GM04504 (cell line): Measurements from ENCODE around the gene MIA.
"Not testable (repeated sequence)": the region's sequence is repeated elsewhere in the genome, so short reads cannot be mapped to it uniquely, and the experiment has no call there.

Source experiments
- DNase-seq: peaks from one replicate; pipeline ENCODE4 v3.0.0-alpha.2; 2012; ENCODE audit warnings: low read depth

MIA gene

DNA sequence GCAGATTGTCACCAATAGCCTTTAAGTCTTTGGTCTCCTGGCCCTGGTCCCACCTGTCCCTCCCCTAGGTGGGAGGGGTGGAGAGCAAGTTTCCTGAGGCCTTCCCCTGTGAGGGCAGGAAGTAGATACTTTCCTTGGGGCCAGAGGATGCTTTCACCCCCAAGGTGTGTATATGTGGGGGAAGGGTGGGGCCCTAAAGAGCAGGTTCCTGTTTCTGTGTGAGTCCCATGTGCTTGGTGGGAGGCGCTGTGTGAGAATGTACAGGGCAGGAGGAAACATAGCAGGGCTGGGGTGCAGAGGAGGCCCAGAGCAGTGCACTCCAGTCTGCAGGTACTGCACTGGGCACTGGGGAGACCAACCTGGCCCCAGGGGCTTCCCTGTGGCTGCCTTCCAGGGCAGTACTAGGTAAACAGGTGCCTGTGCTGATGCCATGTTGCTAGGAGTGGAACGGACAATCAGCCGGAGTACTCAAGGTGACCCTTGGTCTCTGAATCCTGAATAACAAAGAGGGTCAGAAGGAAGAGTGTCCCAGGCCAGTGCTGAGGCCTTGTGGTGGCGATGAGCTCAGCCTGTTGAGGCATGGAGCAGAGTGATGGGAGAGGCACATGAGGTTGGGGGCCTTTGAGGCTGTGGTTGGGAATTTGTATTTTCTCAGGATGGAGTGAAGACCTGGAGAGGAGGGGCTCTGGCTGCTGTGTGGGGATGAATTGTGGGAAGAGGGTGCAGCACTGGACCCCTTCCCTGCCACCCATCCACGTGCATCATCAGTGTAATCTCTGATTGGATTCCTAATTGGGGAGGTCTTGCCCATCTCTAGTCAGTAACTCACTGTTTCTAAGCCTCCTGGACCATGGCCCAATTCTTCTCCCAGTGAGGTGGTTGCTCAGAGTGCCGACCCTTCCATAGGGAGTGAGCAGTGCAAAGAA is 28.8 kb downstream of the MIA start:
- DNase-seq = no peak

DNA sequence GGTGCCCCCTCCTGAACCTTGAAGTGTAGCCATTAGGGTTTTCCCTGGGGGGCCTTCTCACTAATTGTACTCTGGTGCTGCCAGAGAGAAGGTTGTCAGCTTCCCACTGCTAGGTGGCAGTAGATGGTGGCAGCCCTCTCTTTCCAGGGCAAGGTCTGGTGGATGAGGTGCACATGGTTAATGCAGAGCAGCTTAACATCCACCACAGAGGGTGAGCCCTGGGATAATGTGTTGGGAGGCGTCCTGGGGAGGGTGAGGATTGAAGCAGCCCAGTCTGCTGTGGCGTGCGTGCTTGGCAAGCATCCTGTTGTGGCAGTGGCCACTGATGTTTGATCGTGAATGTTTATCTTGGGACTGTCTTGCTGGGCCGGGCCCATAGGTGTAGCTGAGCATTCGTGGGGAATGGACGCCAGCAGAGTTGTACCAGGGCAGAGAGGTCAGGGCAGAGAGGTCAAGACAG is 29.5 kb downstream of the MIA start:
- no peak for DNase-seq

DNA sequence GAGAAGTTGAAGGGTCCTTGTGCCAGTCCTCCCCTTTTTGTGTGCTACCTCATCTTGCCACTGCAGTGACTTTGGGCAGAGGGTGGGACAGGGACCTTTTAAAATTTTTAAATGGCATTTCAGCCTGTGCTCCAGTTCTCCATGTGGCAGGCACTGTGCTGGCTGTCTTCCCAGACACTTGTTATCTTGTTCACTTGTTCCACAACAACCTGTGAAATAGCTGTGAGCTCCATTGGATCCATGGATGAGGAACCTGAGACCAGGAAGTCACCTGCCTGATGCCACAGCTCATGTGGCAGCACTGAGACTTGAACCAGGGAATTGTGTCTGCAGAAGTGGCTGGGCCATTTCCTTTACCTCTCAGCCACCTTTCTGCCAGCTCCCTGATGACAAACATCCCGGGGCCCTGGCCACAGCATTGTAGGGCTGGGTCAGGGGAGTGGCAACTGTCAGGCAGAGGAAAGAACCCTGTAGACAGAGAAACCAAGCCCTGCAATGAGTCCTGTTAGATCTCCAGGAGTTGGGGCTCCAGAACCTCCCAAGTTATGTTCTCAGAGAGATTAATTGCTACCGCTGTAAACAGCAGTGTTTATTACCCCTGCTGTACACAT is 30.0 kb downstream of the MIA start:
- no peak for DNase-seq

DNA sequence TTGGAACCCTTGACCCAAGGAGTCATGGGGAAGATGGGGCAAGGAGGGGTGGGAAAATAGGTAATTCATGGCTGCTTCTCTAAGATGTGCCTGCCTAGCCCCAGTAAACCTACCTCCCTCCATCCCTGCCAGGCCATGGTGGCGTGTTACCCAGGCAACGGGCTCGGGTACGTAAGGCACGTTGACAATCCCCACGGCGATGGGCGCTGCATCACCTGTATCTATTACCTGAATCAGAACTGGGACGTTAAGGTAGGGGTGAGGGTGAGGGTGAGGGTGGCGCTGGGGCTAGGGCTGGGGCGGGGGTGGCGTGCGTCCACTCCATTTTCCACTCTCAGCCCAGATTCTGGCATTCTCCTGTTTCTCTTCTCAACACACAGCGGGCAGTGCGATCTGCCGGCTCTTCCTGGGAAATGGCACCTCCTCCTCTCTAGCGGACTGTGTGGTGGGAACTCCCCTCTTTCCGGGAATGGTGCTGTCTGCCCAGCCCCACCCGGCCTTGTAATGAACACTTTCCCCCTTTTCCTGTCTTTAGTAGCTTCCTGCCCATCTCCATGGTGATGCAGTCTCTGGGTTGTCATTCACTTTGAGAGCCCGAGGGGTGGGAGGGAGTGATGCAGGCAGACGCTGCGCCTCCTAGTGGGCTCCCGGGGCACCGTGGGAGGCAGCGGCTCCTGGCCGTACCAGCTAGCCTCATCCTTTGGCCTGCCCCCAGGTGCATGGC is 31.3 kb downstream of the MIA start:
- DNase-seq = peak; percentile 86

DNA sequence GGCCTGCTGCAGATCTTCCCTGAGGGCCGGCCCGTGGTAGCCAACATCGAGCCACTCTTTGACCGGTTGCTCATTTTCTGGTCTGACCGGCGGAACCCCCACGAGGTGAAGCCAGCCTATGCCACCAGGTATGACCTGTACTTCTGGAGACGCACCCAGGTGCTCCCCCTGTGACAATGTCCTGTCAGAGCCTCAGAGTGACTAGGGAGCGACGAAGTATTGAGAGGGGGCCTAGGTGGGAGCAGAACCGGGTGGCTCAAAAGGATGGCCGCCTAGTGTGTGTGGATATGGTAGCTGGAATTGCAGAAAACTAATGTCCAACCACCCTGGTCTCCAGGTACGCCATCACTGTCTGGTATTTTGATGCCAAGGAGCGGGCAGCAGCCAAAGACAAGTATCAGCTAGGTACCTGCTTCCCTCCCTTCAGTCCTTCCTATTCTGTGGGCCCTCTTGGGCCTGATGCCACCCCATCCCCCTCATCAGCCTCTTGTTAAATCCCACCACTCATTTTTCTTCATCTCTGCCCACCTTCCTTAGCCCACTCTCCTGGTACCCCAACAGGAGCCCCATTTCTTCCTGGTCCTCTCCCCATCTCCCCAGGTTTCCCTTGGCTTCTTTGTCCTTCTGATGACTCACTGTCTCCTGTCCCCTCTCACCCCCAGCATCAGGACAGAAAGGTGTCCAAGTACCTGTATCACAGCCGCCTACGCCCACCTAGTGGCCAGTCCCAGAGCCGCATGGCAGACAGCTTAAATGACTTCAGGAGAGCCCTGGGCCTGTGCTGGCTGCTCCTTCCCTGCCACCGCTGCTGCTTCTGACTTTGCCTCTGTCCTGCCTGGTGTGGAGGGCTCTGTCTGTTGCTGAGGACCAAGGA is 32.1 kb downstream of the MIA start:
- DNase-seq = no peak

DNA sequence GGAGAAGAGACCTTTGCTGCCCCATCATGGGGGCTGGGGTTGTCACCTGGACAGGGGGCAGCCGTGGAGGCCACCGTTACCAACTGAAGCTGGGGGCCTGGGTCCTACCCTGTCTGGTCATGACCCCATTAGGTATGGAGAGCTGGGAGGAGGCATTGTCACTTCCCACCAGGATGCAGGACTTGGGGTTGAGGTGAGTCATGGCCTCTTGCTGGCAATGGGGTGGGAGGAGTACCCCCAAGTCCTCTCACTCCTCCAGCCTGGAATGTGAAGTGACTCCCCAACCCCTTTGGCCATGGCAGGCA is 32.7 kb downstream of the MIA start:
- DNase-seq = no peak

DNA sequence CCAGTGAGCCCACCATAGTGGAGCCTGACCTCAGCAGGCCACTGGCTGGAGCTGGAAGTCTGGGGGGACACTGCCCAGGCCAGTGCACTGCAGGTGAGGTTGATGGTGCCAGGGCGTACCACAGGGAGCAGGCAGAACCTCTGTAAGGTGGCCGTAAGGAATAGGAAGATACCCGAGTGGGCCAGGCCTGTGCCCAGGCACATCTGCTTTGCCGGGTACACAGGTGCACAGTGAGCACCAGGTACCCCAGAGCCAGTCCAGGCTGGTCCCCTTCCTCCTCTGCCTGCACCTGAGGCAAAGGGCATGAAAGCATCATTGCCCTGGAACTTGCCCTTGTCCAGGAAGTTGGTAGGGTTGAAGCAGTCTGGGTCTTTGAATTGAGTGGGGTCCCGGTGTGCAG is 33.2 kb downstream of the MIA start:
- no peak for DNase-seq

DNA sequence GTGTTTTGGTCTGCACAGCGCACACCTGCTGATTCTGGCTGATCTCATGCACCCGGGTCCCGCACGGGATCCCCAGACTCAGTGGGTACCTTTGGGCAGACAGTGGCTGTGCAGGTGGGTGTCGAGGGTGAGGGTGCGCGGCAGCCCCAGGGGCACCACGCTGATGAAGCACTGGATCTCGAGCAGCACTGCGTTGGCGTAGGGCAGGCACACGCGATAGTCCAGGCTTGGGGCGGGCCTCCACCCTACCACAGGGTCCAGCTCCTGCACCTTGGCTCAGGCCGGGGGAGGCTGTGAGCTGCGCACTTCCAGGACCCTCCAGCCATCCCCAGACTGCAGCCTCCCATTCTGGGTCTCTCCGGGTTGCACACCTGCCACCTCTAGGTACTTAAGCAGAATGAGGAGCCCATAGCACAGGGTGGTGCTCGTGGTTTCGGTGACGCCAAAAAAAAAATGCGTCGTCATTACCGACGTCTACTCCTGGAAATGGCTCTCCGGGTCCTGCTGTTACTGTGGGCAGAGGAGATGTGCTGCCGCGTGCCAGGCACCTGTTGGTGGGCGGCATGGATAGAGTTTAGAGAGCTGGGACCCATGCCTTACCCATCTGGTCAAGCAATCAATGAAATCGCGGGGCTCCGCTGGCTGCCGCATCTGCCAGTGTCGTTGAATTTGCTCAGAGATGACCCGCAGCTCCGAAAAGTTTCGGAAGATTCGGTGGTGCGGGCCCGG is 34.2 kb downstream of the MIA start:
- no peak for DNase-seq

DNA sequence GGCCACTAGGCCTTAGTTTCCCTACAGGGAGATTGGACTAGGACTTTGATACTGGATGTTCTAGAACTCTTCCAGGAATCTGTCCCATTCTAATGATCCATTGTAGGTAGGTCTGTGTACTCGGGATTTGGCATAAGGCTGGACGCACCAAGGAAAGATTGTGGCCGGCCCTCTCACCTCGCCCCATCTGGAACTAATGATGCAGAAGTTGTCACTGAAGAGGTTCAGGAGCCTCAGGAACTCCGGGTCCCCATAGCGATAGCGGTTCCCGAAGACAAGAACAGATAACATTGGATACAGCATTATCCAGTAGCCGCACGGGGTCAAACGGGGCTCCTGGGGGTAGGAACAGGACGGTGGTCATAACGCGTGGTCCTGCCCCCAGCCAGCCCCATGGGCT is 34.8 kb downstream of the MIA start:
- no peak for DNase-seq

DNA sequence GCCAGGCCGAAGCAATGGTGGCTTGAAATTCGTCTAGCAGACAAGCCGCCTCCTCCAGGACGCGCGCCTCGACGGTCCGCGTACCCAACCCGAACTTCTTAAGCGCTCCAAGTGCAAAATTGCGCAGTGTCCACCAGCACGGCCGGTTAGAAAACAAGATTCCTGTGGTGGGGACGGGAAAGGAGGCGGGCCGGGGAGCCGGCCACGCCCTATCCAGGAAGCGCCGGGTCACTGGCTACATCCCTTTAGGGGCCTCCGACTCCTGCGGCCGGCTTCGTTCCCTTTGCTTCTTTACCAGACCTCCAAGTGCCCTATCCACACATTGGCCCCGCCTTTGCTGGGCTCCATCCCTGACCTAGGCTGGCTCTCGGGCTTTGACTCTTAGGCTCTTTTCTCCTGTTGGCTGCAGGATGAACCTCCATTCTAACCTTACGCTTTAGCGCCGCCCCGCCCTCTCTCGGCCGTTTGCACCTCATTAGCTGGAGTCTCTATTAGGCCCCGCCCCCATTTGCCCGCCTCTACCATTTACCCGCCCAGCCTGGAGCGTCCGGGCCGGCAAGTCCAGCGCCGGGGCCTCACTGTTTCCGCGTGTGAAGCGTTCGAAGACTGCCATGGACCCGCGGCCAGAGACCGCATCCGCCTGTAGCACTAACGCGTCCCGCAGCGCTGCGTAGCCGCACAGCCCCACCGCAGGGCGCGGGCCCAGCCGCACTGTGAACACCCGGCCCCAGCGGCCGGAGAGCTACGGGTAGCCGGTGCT is 35.5 kb downstream of the MIA start:
- peak; percentile 57 for DNase-seq

DNA sequence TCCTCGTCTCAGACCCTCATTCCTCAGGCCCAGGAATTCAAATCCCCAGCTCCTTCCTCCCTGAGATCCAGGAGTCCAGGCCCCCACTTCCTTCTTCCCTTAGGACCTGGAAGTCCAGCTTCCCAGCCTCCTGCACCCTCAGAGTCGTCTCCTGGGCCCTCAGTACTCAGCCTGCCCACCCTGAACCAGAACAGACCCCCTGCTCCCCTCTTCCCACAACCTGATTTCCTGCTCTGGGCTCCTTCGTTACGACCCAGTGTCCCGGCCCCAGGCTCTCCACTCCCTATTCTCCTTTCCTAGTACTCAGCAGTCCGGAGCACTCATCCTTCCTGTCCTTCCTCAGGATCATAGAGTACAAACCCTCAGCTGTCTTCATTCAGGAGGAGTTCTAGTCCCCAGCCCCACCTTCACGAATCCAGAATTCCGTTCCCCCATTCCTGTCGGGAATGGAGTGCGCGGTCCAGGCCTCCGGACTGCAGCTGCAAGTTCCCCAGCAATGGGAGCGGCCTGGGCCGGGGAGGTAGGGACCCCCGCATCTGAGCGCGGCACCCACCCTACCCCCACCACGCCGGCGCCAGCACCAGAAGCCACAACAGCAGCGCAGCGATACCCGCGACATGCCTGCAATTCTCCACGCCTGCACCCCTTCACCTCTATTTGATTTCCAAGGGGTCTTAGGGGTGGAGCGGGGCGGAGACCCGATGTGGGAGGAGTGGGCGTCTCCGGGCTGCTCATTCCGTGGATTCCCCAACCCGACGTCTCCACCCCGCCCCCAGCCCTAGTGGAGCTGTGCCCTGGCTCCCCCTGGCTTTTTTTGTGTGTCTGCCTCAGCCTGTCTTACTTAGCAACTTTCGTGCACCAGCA is 36.4 kb downstream of the MIA start:
- no peak for DNase-seq

DNA sequence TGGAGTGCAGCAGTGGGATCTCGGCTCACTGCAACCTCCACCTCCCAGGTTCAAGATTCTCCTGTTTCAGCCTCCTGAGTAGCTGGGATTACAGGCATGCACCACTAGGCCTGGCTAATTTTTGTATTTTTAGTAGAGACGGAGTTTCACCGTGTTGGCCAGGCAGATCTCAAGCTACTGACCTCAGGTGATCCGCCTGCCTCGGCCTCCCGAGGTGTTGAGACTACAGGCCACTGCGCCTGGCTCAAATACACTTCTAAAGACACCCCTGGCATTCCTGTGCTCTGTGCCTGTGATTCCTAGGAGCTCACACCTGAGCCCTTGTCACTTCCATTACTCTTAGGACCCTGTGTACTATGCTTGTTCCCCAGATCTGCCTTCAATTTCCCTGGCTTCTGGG is 37.2 kb downstream of the MIA start:
- not testable (repeated sequence) for DNase-seq

DNA sequence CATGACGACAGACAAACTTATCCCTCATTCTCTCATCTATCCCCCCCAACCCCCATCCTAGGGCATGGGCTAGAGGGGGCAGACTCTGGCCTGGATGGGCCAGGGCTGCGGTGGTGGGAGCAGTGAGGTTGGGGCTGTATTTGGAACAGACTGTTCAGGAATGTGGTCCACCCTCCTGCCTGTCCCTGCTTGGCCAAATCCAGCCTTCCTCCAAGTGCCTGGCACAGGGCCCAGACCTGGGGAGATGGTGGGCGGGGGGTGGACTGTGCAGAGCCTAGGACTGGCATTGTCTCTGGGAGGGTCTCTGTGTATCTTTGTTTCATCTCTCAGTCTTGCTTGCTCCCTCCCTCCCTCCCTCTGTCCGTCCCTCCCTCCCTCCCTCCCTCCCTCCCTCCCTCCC is 37.9 kb downstream of the MIA start:
- no peak for DNase-seq

DNA sequence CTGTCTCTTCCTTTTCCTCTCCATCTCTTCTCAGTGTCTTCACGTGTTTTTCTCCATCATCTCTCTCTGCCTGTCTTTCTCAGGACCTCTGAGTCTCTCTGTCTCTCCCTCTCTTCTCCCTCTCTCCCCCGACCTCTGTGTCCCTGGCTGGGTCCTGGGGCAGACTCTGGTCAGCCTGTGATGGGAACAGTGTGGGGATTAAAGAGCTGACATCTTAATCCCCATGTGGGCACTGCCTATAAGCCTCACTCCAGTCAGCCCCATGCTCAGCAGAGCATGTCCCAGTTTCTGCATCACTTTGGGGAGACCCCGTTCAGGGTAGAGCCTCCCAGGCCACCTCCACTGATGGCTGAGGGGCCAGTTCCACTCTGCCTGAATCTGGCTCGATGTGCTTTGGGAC is 39.9 kb downstream of the MIA start:
- DNase-seq = no peak

DNA sequence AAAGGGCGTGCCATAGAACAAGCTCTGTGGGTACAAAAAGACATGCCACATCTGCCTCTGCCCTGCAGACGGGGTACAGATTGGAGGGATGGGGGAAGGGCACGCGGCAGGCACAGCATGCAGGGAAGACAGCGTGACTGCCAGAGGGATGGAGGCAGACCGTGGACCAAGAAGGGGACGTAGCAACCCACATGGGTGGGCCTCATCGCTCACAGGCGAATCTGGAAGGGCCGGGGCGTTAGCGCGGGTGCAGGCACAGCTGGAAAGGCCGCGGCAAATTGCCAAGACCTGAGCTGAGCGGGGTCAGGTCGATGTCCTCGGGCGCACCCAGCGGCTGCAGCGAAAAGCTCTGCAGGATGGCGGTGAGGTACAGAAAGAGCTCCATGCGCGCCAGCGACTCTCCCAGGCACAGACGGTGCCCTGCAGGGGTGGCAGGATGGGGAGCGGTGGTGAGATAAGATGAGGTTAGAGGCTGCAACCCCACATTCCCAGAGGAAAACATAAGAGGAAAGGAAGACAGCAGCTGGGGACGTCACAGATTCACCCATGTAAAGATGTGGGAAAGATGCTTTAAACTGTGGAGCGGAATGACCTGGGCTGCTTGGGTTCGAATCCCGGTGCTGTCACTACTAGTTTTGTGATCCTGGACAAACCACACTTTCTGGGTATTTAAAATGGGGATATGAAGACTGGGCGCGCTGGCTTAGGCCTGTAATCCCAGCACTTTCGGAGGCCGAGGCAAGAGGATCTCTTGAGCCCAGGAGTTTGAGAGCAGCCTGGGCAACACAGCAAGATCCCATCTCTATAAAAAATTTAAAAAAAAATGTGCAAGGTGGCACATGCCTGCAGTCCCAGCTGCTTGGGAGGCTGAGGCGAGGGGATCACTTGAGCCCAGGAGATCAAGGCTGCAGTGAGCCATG is 43.4 kb downstream of the MIA start:
- DNase-seq = not testable (repeated sequence)

DNA sequence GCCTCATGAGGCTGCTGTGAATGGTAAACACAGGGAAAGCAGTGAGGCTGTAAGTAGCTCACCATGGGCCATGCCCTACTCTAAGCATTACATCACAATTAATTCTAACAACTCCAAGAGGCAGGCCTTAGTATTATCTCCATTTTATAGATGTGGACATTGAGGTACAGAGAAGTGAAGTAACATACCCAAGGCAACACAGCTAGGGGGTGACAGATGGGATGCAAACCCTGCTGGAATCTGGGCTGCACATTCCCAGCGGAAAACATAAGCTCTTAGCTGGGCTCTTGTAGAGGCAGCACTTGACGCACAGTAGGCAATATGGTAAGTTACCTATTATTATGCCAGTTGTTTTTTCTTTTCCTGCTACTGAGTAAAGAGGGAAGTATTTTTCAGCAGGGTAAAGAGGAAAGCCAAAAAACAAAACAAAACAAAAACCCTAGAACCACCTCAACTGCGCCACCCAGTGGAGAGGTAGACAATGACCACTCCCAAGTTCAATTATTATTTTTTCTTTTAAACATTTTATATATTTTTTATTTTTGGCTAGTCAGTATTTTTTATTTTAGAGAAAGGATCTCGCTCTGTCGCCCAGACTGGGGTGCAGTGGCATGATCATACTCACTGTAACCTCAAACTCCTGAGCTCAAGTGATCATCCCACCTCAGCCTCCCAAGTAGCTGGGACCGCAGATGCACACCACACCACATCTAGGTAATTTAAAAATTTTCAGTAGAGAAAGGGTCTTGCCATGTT is 44.3 kb downstream of the MIA start:
- not testable (repeated sequence) for DNase-seq

DNA sequence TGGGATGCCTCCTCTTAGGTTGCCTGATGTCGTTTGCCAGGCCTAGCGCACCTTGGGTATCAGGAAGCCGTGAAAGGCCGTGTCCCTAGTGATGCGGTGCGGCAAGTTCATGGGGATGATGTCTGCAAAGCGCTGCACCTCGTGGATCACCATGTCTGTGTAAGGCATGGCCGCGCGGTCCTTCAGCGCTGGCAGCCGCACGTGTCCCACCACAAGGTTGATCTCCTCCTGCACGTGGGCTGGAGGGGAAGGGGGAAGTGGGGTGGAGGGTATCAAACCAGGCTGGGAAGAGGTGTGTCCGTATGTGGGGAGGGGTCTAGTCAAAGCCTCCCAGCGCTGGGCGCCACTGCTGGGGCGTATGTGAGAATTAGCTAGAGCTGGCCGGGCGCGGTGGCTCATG is 46.8 kb downstream of the MIA start:
- no peak for DNase-seq
